ENCODE data around the gene PLEKHA7. TPM values are rescaled to one million over a fixed set of nuclear protein-coding genes. Genes with fewer than 3 reads are reported as not detected.

PLEKHA7 gene
- total and polyA plus RNA-seq, 8 donors = 12.8 to 82.3 (median 46.6) TPM

- Histone ChIP-seq H3K9me3 (no peaks in the 10 kb centered on the region), H3K27ac (no peak overlapping the region), H3K36me3 (no peaks in the 10 kb centered on the region), H3K4me1 (peaks cover 5 to 48% (median 31%) of the 10 kb centered on the region in 4 donors), H3K27me3 (no peaks in the 10 kb centered on the region), H3K4me3 (no peak overlapping the region)
- 34 to 53% (median 44%) methylated on average over 3 of the region's 3 CpGs for WGBS, 5 donors
- TF ChIP-seq EP300 (IDR thresholded peaks at IDR 0.05) = no peak
- TF ChIP-seq POLR2AphosphoS5 (IDR thresholded peaks at IDR 0.05) = no peak
- no peak for TF ChIP-seq CTCF (IDR thresholded peaks at IDR 0.05)
- no peak for TF ChIP-seq POLR2A (IDR thresholded peaks at IDR 0.05)
- intact Hi-C loops (cut with DNase I; ENCODE audit: low total_unique reads) = no loop called here
- DNase-seq = peak; percentile 56 to 65
Measured at GRCh38 chr11:16912692-16913111, 101.5 kb downstream of the PLEKHA7 start.

GRCh38 chr11:16911658-16912057 is 102.6 kb downstream of the PLEKHA7 start:
- no peaks in the 10 kb centered on the region for H3K9me3 ChIP-seq
- H3K4me3 ChIP-seq = no peak overlapping the region
- no peaks in the 10 kb centered on the region for H3K36me3 ChIP-seq
- WGBS, 5 donors = 80 to 93% (median 90%) methylated on average over 4 of the region's 4 CpGs
- no peak for DNase-seq
- no peaks in the 10 kb centered on the region for H3K27me3 ChIP-seq
- intact Hi-C loops (cut with DNase I; ENCODE audit: low total_unique reads) = no loop called here
- no peak overlapping the region for H3K27ac ChIP-seq
- H3K4me1 ChIP-seq = peaks cover 5 to 46% (median 31%) of the 10 kb centered on the region in 4 donors
- TF ChIP-seq CTCF (IDR thresholded peaks at IDR 0.05) = no peak
- TF ChIP-seq POLR2A (IDR thresholded peaks at IDR 0.05) = no peak
- TF ChIP-seq POLR2AphosphoS5 (IDR thresholded peaks at IDR 0.05) = no peak
- TF ChIP-seq EP300 (IDR thresholded peaks at IDR 0.05) = no peak

GRCh38 chr11:16911186-16911585 is 103.0 kb downstream of the PLEKHA7 start:
- no peak for DNase-seq
- no peak overlapping the region for H3K27ac ChIP-seq
- no peaks in the 10 kb centered on the region for H3K27me3 ChIP-seq
- no peaks in the 10 kb centered on the region for H3K36me3 ChIP-seq
- intact Hi-C loops (cut with DNase I; ENCODE audit: low total_unique reads) = no loop called here
- peaks cover 5 to 46% (median 31%) of the 10 kb centered on the region in 4 donors for H3K4me1 ChIP-seq
- no peak for TF ChIP-seq POLR2AphosphoS5 (IDR thresholded peaks at IDR 0.05)
- no peak for TF ChIP-seq CTCF (IDR thresholded peaks at IDR 0.05)
- no peak for TF ChIP-seq EP300 (IDR thresholded peaks at IDR 0.05)
- no peak for TF ChIP-seq POLR2A (IDR thresholded peaks at IDR 0.05)
- WGBS, 5 donors = 52 to 71% (median 66%) methylated on average over 4 of the region's 4 CpGs
- H3K9me3 ChIP-seq = no peaks in the 10 kb centered on the region
- no peak overlapping the region for H3K4me3 ChIP-seq

GRCh38 chr11:16909359-16910035 is 104.7 kb downstream of the PLEKHA7 start:
- intact Hi-C loops (cut with DNase I; ENCODE audit: low total_unique reads) = no loop called here

More at GRCh38 chr11:16909359-16910035, 104.7 kb downstream of the PLEKHA7 start:
- 66 to 90% (median 81%) methylated on average over 3 of the region's 3 CpGs for WGBS, 5 donors
- H3K4me3 ChIP-seq = no peak overlapping the region
- peak overlapping the region in 1 of 5 donors; percentile 4 for H3K27ac ChIP-seq
- no peak for TF ChIP-seq POLR2AphosphoS5 (IDR thresholded peaks at IDR 0.05)
- TF ChIP-seq EP300 (IDR thresholded peaks at IDR 0.05) = no peak
- no peak for TF ChIP-seq POLR2A (IDR thresholded peaks at IDR 0.05)
- no peak for TF ChIP-seq CTCF (IDR thresholded peaks at IDR 0.05)
- H3K9me3 ChIP-seq = no peaks in the 10 kb centered on the region
- no peak for DNase-seq
- no peaks in the 10 kb centered on the region for H3K36me3 ChIP-seq
- no peaks in the 10 kb centered on the region for H3K27me3 ChIP-seq
- H3K4me1 ChIP-seq = peaks cover 5 to 60% (median 39%) of the 10 kb centered on the region in 4 donors
